ENCODE results near the gene SPRR2G. TPM values are rescaled to one million over a fixed set of nuclear protein-coding genes. Genes with fewer than 3 reads are reported as not detected.

SPRR2G gene
- total RNA-seq, 1 experiment from 2014 or later, result not detected

- no peak overlapping the region for H3K27ac ChIP-seq (ENCODE audit: low read length)
- TF ChIP-seq CTCF (conservative IDR thresholded peaks at IDR 0.05; ENCODE audit: low read depth, low read length), result peak; percentile 44
- TF ChIP-seq EZH2 (IDR thresholded peaks at IDR 0.05; ENCODE audit: low read length, unreplicated experiment), result no peak
- H3F3A ChIP-seq (ENCODE audit: low read length, unreplicated experiment), result no peaks in the 10 kb centered on the region
- ChIA-PET CTCF (no interaction called here), POLR2A (ENCODE audit: unreplicated experiment) (no interaction called here)
- no TSS peak for BruUV-seq (replicated peaks)
- H3K27me3 ChIP-seq (ENCODE audit: low read length), result peaks cover 42% of the 10 kb centered on the region
- H2AFZ ChIP-seq (ENCODE audit: low read length), result no peak overlapping the region
- ATAC-seq (no peak), DNase-seq (no peak)
- no peak overlapping the region for H3K4me3 ChIP-seq (ENCODE audit: low read length)
- H3K9ac ChIP-seq (ENCODE audit: low read length), result no peak overlapping the region
- no peaks in the 10 kb centered on the region for H4K20me1 ChIP-seq (ENCODE audit: low read length)
- intact Hi-C loops (cut with micrococcal nuclease), result no loop called here
- no peaks in the 10 kb centered on the region for H3K9me2 ChIP-seq (replicated peaks; ENCODE audit: low read length)
- no peaks in the 10 kb centered on the region for H3K36me3 ChIP-seq (ENCODE audit: low read depth, low read length)
- H3K4me1 ChIP-seq (ENCODE audit: insufficient read depth, low read length), result no peaks in the 10 kb centered on the region
- H3K4me2 ChIP-seq (ENCODE audit: low read length), result no peak overlapping the region
- no peaks in the 10 kb centered on the region for H3K79me2 ChIP-seq (ENCODE audit: low read length)
- no peaks in the 10 kb centered on the region for H3K9me3 ChIP-seq (ENCODE audit: low read length)
These were observed 29.9 kb upstream of the SPRR2G start for GRCh38 chr1:153180556-153180955.

GRCh38 chr1:153178922-153179321 lies 28.2 kb upstream of the SPRR2G start:
- no peaks in the 10 kb centered on the region for H3K79me2 ChIP-seq (ENCODE audit: low read length)
- ChIA-PET CTCF (no interaction called here), POLR2A (ENCODE audit: unreplicated experiment) (no interaction called here)
- no peaks in the 10 kb centered on the region for H3K9me3 ChIP-seq (ENCODE audit: low read length)
- H3K27ac ChIP-seq (ENCODE audit: low read length), result no peak overlapping the region
- BruUV-seq (replicated peaks), result no TSS peak
- intact Hi-C loops (cut with micrococcal nuclease), result no loop called here
- H3K4me1 ChIP-seq (ENCODE audit: insufficient read depth, low read length), result no peaks in the 10 kb centered on the region
- DNase-seq, result no peak
- no peak for ATAC-seq
- H3K27me3 ChIP-seq (ENCODE audit: low read length), result peaks cover 58% of the 10 kb centered on the region
- no peak overlapping the region for H3K9ac ChIP-seq (ENCODE audit: low read length)
- no peaks in the 10 kb centered on the region for H3F3A ChIP-seq (ENCODE audit: low read length, unreplicated experiment)
- no peak overlapping the region for H2AFZ ChIP-seq (ENCODE audit: low read length)
- H3K9me2 ChIP-seq (replicated peaks; ENCODE audit: low read length), result no peaks in the 10 kb centered on the region
- TF ChIP-seq EZH2 (IDR thresholded peaks at IDR 0.05; ENCODE audit: low read length, unreplicated experiment) (no peak), CTCF (conservative IDR thresholded peaks at IDR 0.05; ENCODE audit: low read depth, low read length) (no peak), EZH2phosphoT487 (IDR thresholded peaks at IDR 0.05; ENCODE audit: borderline replicate concordance, low read length) (no peak)
- H3K4me2 ChIP-seq (ENCODE audit: low read length), result no peak overlapping the region
- no peak overlapping the region for H3K4me3 ChIP-seq (ENCODE audit: low read length)
- no peaks in the 10 kb centered on the region for H4K20me1 ChIP-seq (ENCODE audit: low read length)
- no peaks in the 10 kb centered on the region for H3K36me3 ChIP-seq (ENCODE audit: low read depth, low read length)

GRCh38 chr1:153174624-153175023 lies 23.9 kb upstream of the SPRR2G start:
- no TSS peak for BruUV-seq (replicated peaks)
- no peaks in the 10 kb centered on the region for H4K20me1 ChIP-seq (ENCODE audit: low read length)
- peaks cover 88% of the 10 kb centered on the region for H3K27me3 ChIP-seq (ENCODE audit: low read length)
- ChIA-PET CTCF (no interaction called here), POLR2A (ENCODE audit: unreplicated experiment) (no interaction called here)
- H3F3A ChIP-seq (ENCODE audit: low read length, unreplicated experiment), result no peaks in the 10 kb centered on the region
- H3K9me3 ChIP-seq (ENCODE audit: low read length), result no peaks in the 10 kb centered on the region
- H3K9me2 ChIP-seq (replicated peaks; ENCODE audit: low read length), result no peaks in the 10 kb centered on the region
- H3K79me2 ChIP-seq (ENCODE audit: low read length), result no peaks in the 10 kb centered on the region
- no peak overlapping the region for H3K27ac ChIP-seq (ENCODE audit: low read length)
- no peak for TF ChIP-seq EZH2 (IDR thresholded peaks at IDR 0.05; ENCODE audit: low read length, unreplicated experiment)
- TF ChIP-seq CTCF (conservative IDR thresholded peaks at IDR 0.05; ENCODE audit: low read depth, low read length), result no peak
- H3K4me3 ChIP-seq (ENCODE audit: low read length), result no peak overlapping the region
- intact Hi-C loops (cut with micrococcal nuclease), result no loop called here
- H3K4me1 ChIP-seq (ENCODE audit: insufficient read depth, low read length), result no peaks in the 10 kb centered on the region
- DNase-seq (no peak), ATAC-seq (no peak)
- H3K4me2 ChIP-seq (ENCODE audit: low read length), result no peak overlapping the region
- H2AFZ ChIP-seq (ENCODE audit: low read length), result no peak overlapping the region
- H3K9ac ChIP-seq (ENCODE audit: low read length), result no peak overlapping the region
- H3K36me3 ChIP-seq (ENCODE audit: low read depth, low read length), result no peaks in the 10 kb centered on the region

All from PC-3 (cell line).